ENCODE measurements around the gene MRPL53. TPM values are rescaled to one million over a fixed set of nuclear protein-coding genes. Genes with fewer than 3 reads are reported as not detected.

MRPL53 gene
- total and polyA plus RNA-seq, 2 of the 13 experiments (the other 11 are each of a cell fraction or from before 2014, with no cell fraction given), result 34.3 to 51.9 TPM

GRCh38 chr2:74440378-74441169 lies 31.9 kb downstream of the MRPL53 start (continued):
- TF ChIP-seq ZNF691 (CRISPR knock-in tag; IDR thresholded peaks at IDR 0.05; ENCODE audit: borderline replicate concordance, low read depth), result peak; percentile 95
- 0 out of 2 replicates have a peak, but pooled peaks have one; percentile 66 for TF ChIP-seq ZNF878 (CRISPR knock-in tag; IDR thresholded peaks at IDR 0.05)
- peak; percentile 92; the same call in 1 of the 2 replicates for TF ChIP-seq ZNF33B (CRISPR knock-in tag; IDR thresholded peaks at IDR 0.05)
- TF ChIP-seq CEBPB (IDR thresholded peaks at IDR 0.05; ENCODE audit: borderline replicate concordance, low read depth, low read length), result no peak
- TF ChIP-seq ASH2L (IDR thresholded peaks at IDR 0.05; ENCODE audit: insufficient read length, low read depth, low read length), result peak; percentile 61
- TF ChIP-seq ZNF781 (CRISPR knock-in tag; IDR thresholded peaks at IDR 0.05; ENCODE audit: borderline replicate concordance, not compliant biosample characterization), result peak; percentile 89
- TF ChIP-seq NCOA2 (CRISPR knock-in tag; IDR thresholded peaks at IDR 0.05), result peak; percentile 55
- TF ChIP-seq, protein P1, sequence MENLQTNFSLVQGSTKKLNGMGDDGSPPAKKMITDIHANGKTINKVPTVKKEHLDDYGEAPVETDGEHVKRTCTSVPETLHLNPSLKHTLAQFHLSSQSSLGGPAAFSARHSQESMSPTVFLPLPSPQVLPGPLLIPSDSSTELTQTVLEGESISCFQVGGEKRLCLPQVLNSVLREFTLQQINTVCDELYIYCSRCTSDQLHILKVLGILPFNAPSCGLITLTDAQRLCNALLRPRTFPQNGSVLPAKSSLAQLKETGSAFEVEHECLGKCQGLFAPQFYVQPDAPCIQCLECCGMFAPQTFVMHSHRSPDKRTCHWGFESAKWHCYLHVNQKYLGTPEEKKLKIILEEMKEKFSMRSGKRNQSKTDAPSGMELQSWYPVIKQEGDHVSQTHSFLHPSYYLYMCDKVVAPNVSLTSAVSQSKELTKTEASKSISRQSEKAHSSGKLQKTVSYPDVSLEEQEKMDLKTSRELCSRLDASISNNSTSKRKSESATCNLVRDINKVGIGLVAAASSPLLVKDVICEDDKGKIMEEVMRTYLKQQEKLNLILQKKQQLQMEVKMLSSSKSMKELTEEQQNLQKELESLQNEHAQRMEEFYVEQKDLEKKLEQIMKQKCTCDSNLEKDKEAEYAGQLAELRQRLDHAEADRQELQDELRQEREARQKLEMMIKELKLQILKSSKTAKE (CRISPR knock-in tag; IDR thresholded peaks at IDR 0.05; ENCODE audit: borderline replicate concordance), result peak; percentile 86
- TF ChIP-seq MIER2 (CRISPR knock-in tag; IDR thresholded peaks at IDR 0.05), result peak; percentile 52
- peak; percentile 93; the same call in 1 of the 2 replicates for TF ChIP-seq ZNF414 (CRISPR knock-in tag; IDR thresholded peaks at IDR 0.05)
- peak; percentile 81; the same call in 1 of the 2 replicates for TF ChIP-seq TP53 (CRISPR knock-in tag; conservative IDR thresholded peaks at IDR 0.05)
- 0 out of 2 replicates have a peak, but pooled peaks have one; percentile 24 for TF ChIP-seq ZNF800 (CRISPR knock-in tag; IDR thresholded peaks at IDR 0.05)
- no peak for TF ChIP-seq RAD51 (IDR thresholded peaks at IDR 0.05; ENCODE audit: borderline replicate concordance)
- peak; percentile 71 for TF ChIP-seq AGO1 (IDR thresholded peaks at IDR 0.05; ENCODE audit: low read depth, low read length, poor library complexity, severe bottlenecking)
- TF ChIP-seq ZMYM2 (CRISPR knock-in tag; IDR thresholded peaks at IDR 0.05), result peak; percentile 95
- TF ChIP-seq ZNF24 (IDR thresholded peaks at IDR 0.05), result 0 out of 2 replicates have a peak, but pooled peaks have one; percentile 23
- peak; percentile 82; the same call in 1 of the 2 replicates for TF ChIP-seq KLF6 (CRISPR knock-in tag; IDR thresholded peaks at IDR 0.05)
- peak; percentile 92 for TF ChIP-seq REPIN1 (CRISPR knock-in tag; IDR thresholded peaks at IDR 0.05; ENCODE audit: borderline replicate concordance, low read depth)
- TF ChIP-seq RFXAP (CRISPR knock-in tag; IDR thresholded peaks at IDR 0.05; ENCODE audit: borderline replicate concordance), result no peak
- TF ChIP-seq MZF1 (CRISPR knock-in tag; IDR thresholded peaks at IDR 0.05; ENCODE audit: borderline replicate concordance), result 0 out of 2 replicates have a peak, but pooled peaks have one; percentile 41
- TF ChIP-seq MLLT10 (CRISPR knock-in tag; IDR thresholded peaks at IDR 0.05), result no peak
- TF ChIP-seq ZNF776 (CRISPR knock-in tag; IDR thresholded peaks at IDR 0.05), result 0 out of 2 replicates have a peak, but pooled peaks have one; percentile 75

Data from HepG2 (cell line).